CD4-positive, alpha-beta T cell treated with Interleukin-4 for 1 hour (primary cell): ENCODE data around the gene SMIM29.
A peak's percentile ranks its signal among the peaks of the same experiment; 100 is the strongest.
"Not testable (repeated sequence)": the region's sequence is repeated elsewhere in the genome, so short reads cannot be mapped to it uniquely, and the experiment has no call there.

Source experiments
- DNase-seq, 2 donors: peaks; one replicate each; pipeline ENCODE4 v3.0.0-alpha.2; 2020 to 2022

SMIM29 gene

DNA sequence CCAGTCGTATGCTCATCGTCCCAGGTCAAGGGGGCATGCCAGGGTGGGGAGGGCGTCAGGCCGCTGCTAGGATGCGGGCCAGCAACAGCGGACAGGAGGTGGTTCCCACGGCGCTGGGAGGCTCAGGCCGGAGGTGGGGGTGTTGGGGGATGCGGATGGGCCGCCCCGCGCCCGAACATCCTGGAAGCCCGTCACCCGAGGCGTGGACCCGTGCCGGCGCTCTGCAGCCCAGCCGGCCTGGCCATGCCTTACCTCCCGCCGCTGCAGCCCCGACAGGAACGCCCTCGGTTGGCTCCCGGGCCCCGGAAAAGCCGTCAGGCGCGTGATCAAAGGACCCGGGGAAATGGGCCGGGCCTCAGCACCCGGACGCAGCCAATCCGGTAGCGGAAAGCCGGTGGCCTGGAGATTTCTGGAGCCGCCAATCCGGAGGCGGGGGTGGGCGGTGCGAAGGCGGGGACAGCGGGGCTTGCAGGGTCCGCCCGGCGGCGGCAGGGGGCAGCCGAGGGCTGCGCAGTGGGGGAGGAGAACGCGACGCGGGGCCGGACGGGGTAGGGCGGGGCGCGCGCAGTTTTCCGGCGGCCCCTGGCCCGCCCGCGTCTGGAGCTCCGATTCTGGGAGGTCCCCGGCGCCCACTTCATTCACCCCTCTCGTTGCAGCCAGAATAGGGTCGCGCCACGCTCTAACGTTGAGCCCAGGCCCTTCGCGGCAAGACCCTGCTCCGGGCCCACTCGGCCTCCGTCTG lies at the start of gene SMIM29:
Gene SMIM29, minus strand, starts transcription at position 280 of the 742 bp plus-strand sequence. CDS start 1,215 bp downstream, outside the sequence.
- peak; percentile 96 to 98 for DNase-seq

- DNase-seq: peak in 1 of 2 donors; percentile 27
Observed at GRCh38 chr6:34295721-34296120, 46.9 kb upstream of the SMIM29 start.

DNA sequence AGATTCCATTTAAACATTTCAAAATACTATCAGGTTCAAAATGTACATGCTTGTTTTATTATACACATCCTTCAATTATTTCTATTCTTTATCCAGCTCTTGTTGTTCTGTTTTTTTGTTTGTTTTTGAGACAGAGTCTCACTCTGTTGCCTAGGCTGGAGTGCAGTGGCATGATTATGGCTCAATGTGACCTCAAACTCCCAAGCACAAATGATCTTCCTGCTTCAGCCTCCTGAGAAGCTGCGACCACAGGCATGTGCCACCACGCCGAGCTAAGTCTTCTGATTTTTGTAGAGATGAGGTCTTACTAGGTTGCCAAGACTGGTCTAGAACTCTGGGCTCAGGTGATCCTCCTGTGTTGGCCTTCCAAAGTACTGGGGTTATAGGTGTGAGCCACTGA lies 44.1 kb upstream of the SMIM29 start:
- DNase-seq: no peak

GRCh38 chr6:34289137-34289536 lies 40.3 kb upstream of the SMIM29 start:
- no peak for DNase-seq

GRCh38 chr6:34288581-34288980 lies 39.8 kb upstream of the SMIM29 start:
- DNase-seq: no peak

GRCh38 chr6:34285448-34286164 lies 36.8 kb upstream of the SMIM29 start:
- DNase-seq: no peak

DNA sequence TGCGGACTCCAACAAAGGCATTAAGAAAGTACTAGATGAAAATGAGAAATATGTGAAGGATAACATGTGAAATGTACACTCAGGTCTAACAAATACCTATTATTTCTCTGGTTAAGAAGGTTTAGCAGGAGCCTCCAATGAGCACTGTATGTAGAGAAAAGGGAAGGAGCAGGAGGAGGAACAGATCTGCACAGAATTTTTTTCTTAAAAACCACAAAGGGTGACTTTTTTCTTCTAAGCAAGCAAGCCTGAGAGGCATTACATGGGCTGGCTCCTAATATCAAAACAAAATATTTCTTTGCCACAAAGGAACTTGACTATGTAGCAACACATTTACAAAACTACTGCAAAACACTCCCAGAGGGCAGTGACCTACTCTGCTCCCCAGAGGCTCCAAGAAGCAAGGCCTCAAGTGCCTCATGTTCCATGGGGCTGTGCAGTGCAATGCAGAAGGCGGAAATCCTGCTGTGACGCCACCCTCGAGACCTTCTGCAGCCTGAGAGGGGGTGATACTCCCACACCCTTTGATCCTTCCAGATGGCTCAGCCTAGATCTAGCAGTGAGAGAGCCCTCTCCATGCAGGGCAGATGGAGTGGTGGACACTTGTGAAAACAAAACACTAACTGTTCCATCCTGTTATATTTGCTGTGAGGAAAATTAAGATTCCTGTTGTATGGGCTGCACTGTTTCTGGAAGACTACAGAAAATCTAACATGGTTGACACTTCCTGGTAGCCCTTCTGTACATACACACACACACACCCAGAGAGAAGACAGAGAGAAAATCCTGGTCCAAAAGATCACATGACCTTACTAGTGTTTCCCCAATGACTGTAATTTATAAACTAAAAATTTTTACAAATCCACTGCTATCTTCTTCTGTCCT lies 36.0 kb upstream of the SMIM29 start:
- DNase-seq: peak; percentile 7 to 51

DNA sequence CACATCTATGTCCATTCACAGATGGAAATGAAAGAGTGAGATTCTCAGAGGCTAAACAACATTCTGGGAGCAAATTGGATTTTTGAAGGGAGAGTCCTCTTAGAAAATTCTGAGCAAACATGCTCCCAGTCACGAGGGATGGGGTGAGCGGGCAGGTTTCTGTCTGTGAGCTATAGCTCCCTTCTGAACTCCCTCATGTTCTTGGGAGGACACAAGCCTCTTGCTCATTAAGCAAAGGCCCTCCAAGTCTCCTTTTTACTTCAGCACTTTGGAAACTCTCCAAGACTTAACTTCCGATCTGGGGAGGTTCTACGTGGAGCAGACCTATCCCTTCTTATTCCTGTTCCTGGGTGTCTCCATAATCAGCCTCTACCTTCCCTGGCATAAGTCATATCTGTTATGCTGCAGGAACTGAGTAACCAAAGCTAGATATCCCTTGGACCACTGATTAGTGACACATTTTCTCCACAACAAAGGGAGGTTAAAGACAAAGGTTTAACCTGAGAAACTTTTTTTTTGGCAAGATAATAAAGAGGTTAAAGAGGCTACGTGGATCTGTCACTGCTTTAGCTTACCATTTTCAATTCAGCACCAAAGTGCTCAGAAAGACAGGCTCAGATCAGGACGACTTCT lies 33.0 kb upstream of the SMIM29 start:
- no peak for DNase-seq

GRCh38 chr6:34280216-34280615 lies 31.4 kb upstream of the SMIM29 start:
- no peak for DNase-seq

DNA sequence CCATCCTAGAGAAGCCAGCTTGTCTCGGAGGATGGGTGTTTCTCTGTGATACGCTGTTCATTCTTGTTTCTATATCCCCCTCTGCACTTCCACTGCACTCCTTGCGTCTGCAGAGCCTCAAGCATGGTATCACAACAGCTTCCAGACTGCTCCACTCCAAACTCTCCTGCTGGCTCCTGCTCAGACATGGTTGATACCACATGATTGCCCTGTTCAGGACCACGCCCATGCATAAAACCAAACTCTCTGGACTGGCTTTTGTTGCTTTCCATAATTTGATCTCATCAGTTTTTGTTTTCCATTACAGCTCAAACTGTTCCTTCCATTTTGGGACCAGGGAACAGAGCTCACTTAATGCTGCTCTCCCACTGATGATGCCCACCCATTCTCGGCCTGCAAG lies 30.0 kb upstream of the SMIM29 start:
- DNase-seq: no peak

- DNase-seq: no peak
Observed at GRCh38 chr6:34277763-34278112, 28.9 kb upstream of the SMIM29 start.

DNA sequence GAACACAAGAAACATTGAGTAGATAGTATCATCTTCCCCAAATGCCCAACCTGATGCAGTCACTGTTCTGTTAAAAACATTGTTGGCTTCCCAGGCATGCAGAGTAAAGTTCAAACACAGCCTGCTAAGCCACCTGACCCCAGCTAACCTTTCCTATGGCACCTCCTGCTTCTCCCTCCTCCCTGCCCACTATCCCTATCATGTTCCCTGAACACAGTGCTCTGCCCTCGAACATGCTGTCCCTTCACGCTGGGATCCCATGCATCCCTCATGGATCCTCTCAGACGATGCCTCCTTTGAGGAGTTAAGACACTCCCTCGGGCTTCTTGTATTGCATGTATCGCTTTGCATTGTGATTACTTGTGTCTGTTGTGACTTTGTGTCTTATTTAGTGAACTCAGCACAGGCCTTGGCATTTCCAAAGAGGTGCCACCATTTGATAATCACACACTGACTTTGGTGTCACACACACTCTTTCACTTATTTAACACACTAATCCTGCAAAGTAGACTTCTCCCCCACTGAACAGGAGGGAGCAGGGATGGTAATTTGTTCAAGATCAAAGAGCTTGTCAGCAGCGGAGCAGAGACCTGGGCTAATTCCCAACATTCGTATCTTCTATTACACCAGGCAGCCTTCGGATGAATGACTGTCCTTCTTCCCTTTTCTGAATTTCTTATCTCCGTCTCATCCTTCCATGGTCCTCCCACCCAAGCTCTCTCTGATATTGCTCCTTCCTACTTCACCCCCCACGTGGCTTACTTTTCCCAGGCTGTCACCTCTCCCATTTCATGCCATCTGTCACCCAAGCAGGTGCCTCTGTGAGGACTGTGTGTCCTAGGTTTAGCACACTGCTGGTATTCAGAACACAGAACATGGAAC lies 28.3 kb upstream of the SMIM29 start:
- DNase-seq: no peak

DNA sequence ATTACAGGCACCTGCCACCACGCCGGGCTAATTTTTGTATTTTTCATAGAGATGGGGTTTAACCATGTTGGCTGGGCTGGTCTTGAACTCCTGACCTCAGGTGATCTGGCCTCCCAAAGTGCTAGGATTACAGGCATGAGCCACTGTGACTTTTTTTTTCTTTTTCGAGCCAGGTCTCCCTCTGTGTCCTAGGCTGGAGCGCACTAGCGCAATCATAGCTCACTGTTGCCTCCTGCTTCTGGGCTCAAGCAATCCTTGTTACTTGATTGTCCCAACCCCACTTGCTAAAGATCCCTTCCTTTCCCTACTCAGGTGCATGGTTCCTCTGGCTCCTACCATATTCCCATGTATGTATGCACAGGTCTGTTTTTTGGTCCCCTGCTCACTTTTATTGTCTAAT lies 27.4 kb upstream of the SMIM29 start:
- DNase-seq: no peak

DNA sequence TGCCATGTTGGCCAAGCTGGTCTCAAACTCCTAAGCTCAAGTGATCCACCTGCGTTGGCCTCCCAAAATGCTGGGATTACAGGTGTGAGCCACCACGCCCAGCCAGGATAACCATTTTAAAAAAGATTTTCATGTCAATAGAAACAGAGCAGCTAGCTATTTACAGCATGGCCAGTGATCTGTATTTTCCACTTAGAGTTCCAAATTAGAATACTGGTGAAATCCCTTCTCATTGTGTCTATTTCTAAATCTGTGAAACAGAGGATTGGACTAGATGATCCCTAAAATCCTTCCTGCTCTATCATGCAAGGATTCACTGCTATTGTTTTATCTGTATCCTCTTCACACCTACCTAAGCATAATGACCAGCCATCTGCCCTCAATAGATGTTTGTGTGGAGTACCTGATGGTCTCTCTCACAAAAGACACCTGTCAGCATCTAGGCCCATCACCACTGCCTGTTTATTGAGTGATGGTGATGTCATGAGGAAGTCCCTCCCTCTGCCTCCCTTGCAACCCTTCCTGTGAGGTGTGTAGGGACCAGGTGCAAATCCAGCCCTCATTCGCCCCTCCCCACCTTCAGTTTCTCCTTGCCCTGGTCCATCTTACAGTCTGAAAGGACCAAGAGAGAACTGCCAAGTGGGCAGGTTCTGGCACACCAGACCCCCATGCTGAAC lies 26.5 kb upstream of the SMIM29 start:
- DNase-seq: no peak

GRCh38 chr6:34274129-34274528 lies 25.3 kb upstream of the SMIM29 start:
- DNase-seq: no peak

- DNase-seq: peak in 1 of 2 donors; percentile 19
Observed at GRCh38 chr6:34273242-34273805, 24.5 kb upstream of the SMIM29 start.

DNA sequence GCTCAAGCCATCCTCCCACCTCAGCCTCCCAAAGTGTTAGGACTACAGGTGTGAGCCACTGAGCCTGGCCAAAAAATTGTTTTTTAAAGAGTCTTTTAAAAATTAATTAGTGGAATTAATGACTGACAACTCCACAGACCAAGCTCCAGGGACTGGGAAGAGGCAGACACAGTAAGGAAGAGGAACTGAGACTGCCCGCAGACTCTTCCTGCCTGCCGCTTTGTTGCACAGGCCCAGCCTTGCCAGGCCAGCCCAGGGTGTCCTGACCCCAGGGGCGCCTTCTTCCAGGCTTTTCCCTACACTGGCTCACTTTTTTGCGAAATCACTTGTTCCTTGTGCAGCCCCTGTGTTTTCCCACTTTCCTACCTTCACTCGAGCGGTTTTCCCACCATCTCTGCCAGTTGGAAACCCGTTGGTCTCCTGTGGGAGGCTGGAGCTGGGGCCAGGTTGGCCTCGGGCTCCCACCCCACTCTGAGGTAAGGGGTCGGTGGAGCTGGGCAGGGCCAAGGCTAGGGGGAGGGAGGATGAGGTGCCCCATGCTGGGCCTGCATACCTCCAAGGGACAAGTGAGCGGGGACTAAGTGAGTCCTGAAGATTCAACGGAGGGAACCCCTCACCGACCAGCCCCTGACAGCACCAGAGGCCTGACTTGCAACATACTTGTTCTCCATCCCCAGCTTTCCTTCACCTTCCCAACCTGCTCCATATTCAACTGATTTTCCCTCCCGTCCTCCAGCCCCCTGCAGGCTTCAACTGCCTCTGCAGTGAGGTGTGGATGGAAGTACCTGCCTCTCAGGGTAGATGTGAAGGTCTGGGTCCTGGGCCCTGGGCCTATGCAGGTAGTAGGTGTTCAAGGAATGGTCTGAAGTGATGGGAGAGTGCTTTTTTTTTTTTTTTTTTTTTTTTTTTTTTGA lies 23.5 kb upstream of the SMIM29 start:
- DNase-seq: no peak

- peak in 1 of 2 donors; percentile 7 for DNase-seq
Observed at GRCh38 chr6:34269658-34270341, 21.0 kb upstream of the SMIM29 start.

GRCh38 chr6:34269132-34269531 lies 20.3 kb upstream of the SMIM29 start:
- not testable (repeated sequence) for DNase-seq
